Measurements from ENCODE around the gene C1R.

The C1R gene

DNA sequence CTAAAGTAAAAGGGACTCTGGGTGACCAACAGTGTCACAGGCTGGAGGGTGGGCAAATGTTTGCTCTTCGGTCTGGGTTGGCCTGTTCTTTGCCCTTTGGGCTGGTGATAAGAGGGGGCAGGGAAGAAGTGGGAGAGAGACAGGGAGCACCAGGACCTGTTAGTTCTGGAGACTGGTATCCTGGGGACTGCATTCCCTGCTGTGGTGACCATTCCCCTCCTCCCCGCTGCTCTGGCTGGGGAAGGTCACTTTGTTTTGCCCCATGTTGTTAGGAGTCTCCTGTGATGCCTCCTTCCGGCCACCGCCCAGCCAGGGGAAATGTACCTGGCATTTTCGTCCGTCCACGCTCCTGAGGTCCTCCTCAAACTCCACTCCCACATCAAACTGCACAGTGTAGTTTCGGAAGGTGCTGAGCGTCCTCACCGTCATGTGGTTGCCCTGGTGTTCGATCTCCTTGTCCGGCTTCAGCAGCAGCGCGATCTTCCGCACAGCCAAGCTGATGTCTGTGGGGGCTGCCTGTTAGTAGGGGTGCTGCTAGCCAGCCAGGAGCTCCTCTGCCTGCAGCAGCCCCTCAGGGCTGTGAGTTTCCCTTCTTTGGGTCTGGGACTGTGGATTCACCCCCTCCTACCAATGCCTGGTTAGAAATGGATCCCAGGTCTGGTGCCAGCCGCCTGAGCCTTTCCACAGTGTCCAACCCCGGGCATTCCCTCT lies 35.8 kb upstream of the C1R start:
- TF ChIP-seq GATA1 (IDR thresholded peaks at IDR 0.05; ENCODE audit: low read depth, low read length) = no peak
- DNase-seq = no peak

GRCh38 chr12:7125632-7126227 lies 33.5 kb upstream of the C1R start:
- peak; percentile 18 to 47 for DNase-seq
- no peak for TF ChIP-seq GATA1 (IDR thresholded peaks at IDR 0.05; ENCODE audit: low read depth, low read length)
- TF ChIP-seq POLR2A (IDR thresholded peaks at IDR 0.05; ENCODE audit: low read length) = no peak

DNA sequence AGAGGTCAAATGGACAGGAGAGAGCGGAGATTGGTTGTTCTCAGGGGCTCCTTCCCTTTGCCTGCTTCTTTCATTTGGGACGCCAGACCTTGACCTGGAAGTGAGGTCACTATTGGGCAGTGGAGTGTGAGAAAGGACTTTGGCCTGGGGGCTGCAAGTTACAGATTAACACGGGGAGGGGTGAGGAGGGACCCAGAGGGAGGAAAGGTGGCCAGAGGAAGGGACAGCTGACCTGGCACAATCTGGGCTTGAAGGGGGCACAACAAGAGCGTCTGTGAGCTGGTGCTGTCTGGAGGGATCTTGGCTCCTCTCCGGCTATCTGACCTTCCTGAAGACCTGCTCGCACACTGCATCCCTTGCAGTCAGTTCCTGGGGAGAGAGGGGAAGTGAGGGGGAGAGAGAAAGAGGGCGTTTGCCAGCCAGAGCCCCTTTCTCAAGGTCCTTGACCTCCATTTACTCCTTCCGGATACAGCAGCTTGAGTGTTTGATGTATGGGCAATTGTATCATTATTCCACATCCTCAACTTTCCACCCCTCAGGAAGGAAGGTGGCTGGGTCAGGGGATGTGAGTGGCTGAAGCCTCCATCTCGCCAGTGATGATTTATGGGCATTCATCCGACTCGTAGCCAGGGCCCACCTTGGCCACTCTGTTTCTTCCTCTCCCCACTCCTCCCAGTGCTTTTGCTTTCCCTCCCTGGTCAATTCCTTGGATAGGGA lies 31.7 kb upstream of the C1R start:
- no peak for TF ChIP-seq POLR2A (IDR thresholded peaks at IDR 0.05; ENCODE audit: low read length)
- TF ChIP-seq GATA1 (IDR thresholded peaks at IDR 0.05; ENCODE audit: low read depth, low read length) = no peak
- DNase-seq = peak; percentile 21 to 31

DNA sequence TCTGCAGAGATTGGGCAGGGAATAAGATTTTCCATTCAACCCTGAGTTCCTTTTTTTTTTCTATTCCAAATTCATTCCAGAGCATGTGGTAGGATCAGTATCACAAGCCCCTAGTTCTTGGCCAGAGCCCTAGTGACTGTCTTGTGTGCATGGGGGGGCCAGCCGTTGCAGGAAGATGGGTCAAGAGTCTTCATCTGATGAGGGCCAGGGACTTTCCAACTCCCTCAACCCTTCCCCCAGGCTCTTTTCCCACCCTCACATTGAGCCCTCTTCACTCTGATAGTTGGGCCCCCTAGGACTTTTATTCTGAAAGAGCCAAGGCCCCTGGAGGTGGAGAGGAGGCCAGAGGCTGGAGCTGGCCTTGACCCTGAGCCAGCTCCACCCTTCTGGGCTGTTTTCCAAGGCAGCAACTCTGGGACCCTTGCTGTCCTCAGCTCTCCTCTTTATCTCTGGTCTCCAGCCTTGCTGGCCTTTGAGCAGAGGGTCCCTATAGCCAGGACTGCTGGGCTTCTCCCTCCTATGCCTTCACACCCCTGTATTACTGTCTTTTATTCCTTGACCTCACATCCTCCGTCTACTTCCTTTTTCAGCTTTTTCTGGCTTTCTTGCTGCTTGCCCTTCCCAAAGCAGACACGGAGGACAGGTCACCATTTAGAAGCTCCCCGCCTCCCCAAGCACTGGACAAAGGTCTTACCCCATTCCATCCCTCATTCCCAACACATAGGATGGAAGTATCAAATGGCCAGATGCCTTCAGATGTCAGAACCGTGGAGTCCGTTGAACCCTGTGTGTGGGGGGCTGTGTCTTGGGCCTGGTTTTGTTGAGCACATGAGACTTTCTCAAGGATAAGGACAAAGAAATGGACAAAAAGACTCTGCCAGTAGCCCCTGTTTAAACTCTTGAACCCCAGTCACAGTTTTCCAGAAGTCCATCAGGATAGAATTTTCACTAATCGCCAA lies 30.8 kb upstream of the C1R start:
- TF ChIP-seq POLR2A (IDR thresholded peaks at IDR 0.05; ENCODE audit: low read length) (no peak), GATA1 (IDR thresholded peaks at IDR 0.05; ENCODE audit: low read depth, low read length) (no peak)
- DNase-seq = peak; percentile 85 to 92

GRCh38 chr12:7121324-7121723 lies 29.1 kb upstream of the C1R start:
- no peak for TF ChIP-seq POLR2A (IDR thresholded peaks at IDR 0.05; ENCODE audit: low read length)
- no peak for TF ChIP-seq GATA1 (IDR thresholded peaks at IDR 0.05; ENCODE audit: low read depth, low read length)
- no peak for DNase-seq

- DNase-seq = no peak
- no peak for TF ChIP-seq POLR2A (IDR thresholded peaks at IDR 0.05; ENCODE audit: low read length)
- TF ChIP-seq GATA1 (IDR thresholded peaks at IDR 0.05; ENCODE audit: low read depth, low read length) = no peak
Measured at GRCh38 chr12:7120166-7120565, 27.9 kb upstream of the C1R start.

DNA sequence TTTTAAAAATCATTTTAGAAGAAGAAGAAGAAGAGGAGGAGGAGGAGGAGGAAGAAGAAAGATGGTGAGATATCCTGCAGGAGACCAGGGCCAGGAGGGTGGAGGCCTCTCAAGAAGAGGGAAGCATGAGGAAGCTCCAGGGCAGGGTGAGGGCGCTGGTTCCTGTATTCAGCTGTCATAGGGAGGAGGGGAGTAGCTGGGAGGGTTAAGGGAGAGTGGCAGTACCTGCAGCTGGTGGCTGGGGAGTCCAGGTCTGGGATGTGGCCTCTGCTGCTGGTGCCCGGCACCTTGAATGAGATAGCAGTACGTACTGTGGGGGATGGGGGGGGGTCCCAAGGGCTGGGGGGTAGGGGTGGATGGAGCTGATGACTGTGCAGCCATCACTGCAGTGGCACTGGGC lies 26.6 kb upstream of the C1R start:
- TF ChIP-seq GATA1 (IDR thresholded peaks at IDR 0.05; ENCODE audit: low read depth, low read length) = no peak
- TF ChIP-seq POLR2A (IDR thresholded peaks at IDR 0.05; ENCODE audit: low read length) = no peak
- DNase-seq = no peak

DNA sequence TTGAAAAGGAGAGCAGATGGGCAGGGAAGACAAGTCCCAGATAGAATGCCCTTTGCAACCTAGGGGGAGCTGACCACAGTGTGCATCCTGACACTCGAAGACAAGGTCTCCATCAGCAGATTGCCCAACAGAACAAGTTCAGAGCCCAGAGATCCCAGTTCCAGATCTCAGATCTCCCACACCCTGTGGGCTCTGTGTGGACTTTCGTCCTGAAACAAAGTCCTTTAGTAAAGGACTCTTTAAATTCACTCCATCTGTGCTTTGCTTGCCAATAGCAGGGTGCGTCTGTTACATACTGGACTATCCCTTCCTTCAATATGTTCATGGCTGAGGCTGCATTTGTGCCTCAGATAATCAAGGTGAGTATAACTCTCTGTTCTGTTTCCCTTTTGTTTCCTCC lies 25.4 kb upstream of the C1R start:
- TF ChIP-seq GATA1 (IDR thresholded peaks at IDR 0.05; ENCODE audit: low read depth, low read length) (no peak), POLR2A (IDR thresholded peaks at IDR 0.05; ENCODE audit: low read length) (no peak)
- DNase-seq = no peak

GRCh38 chr12:7116916-7117315 lies 24.7 kb upstream of the C1R start:
- DNase-seq = no peak
- TF ChIP-seq GATA1 (IDR thresholded peaks at IDR 0.05; ENCODE audit: low read depth, low read length) = no peak
- TF ChIP-seq POLR2A (IDR thresholded peaks at IDR 0.05; ENCODE audit: low read length) = no peak

DNA sequence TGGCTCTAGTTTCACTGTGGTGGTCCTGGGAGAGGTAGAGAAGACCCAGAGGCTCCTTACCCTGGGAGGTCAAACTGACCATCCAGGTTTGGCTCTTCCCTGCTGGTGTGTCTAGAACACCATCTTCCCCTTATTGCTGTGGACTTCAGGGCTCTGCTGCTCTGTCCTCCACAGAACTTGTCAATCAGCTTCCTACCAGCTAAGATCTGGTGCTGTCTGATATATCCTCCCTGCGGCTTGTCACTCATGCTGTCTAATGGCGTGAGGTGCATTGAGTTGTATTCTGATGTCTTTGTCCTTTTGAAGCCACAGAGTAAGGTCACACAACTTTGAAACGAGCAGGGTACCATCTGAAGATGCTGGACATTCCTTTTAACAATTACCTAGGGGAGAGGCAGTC lies 24.0 kb upstream of the C1R start:
- peak; percentile 66 to 82 for DNase-seq
- TF ChIP-seq GATA1 (IDR thresholded peaks at IDR 0.05; ENCODE audit: low read depth, low read length) (no peak), POLR2A (IDR thresholded peaks at IDR 0.05; ENCODE audit: low read length) (no peak)

DNA sequence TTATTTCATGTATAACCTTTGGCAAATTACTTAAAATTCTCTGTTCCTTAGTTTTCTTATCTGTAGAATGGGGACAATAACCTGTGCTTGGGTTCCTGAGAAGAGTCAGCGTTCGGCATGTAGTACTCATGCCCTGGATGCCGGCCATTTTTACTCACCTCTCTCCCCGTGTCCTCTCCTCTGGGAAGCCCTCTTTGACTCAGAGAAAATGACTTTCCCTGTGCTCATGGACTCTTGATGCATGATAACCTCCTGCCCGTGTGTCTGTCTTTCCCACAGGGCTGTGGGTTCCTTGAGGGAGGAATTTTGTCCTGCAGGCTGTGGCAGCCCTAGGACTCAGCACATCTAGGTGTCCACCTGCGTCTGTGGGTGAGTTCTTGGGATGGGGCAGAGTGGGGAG lies 22.6 kb upstream of the C1R start:
- no peak for DNase-seq
- TF ChIP-seq POLR2A (IDR thresholded peaks at IDR 0.05; ENCODE audit: low read length) (no peak), GATA1 (IDR thresholded peaks at IDR 0.05; ENCODE audit: low read depth, low read length) (no peak)

GRCh38 chr12:7114008-7114407 lies 21.8 kb upstream of the C1R start:
- TF ChIP-seq GATA1 (IDR thresholded peaks at IDR 0.05; ENCODE audit: low read depth, low read length) = no peak
- DNase-seq = no peak

DNA sequence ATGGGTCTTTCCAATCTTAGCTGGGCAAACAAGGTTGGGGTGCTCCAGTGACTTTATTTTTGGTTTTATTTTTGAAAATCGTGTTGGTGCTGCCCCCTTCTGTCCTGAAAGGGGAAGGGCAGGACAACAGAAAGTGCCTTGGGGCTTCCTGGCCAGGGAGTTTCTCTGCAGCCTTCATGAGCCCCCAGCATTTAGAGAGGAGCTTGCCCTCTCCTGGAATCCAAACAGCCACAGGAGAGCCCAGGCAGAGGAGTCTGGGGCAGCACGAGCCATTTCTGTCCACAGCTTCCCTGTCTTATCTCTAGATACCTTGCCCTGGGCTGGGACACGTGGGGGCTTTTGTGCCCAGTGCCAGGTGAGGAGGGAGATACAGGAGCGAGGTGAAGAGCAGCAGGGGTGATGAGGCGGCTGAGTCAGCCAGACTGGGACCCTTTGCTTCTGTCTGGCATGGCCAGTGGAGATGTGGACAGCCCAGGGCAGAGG lies 21.2 kb upstream of the C1R start:
- TF ChIP-seq POLR2A (IDR thresholded peaks at IDR 0.05; ENCODE audit: low read length) = no peak
- no peak for TF ChIP-seq GATA1 (IDR thresholded peaks at IDR 0.05; ENCODE audit: low read depth, low read length)
- DNase-seq = peak; percentile 63 to 80

- DNase-seq = no peak
- TF ChIP-seq GATA1 (IDR thresholded peaks at IDR 0.05; ENCODE audit: low read depth, low read length) (no peak), POLR2A (IDR thresholded peaks at IDR 0.05; ENCODE audit: low read length) (no peak)
Measured at GRCh38 chr12:7112041-7112440, 19.8 kb upstream of the C1R start.

Data from erythroblast (primary cell).